Right lobe of liver (tissue), 4 donors: Measurements from ENCODE around the gene PARD6G.

Experiments used
- POLR2A ChIP-seq: fragments of 450-650 bp; IDR thresholded peaks from one replicate; pipeline ENCODE4 v1.6.1; 2017; ENCODE audit warnings: antibody characterized with exemption, mild to moderate bottlenecking
- TF ChIP-seq, protein P1 (sequence below), 4 donors: fragments of 200-600 bp in 3 of 4; fragments of 450-650 bp in 1 of 4; IDR thresholded peaks; one replicate each; pipeline versions ENCODE4 v1.5.1 to v1.8.0; 2016 to 2022; ENCODE audit warnings: antibody characterized with exemption in 4 of 4, mild to moderate bottlenecking in 2 of 4
- donor health status: DM: no; HTN: no; CAD: no.
- donor health status: DM: no; HTN: no; CAD: no.
- donor health status: DM: no; HTN: yes; CAD: no.

DNA sequence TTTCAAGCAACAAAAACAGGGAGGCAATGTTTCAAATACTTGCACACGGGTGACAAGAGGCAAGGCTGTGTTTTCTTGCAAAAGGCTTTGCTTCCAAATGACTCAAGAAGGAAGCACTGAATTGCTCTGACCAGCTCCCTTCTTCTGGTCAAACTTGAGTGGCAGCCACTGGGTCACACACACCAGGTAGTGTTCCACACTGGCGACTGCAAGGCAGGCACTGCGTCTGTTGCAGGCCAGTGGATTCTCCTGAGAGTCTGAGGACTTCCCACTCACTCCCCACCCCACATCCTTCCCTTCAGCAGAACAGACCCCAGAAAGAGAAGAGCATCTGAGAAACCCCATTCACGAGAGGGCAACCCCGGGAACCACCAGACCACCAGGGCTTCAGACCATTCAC is 19.8 kb downstream of the PARD6G start:
- TF ChIP-seq, protein P1, sequence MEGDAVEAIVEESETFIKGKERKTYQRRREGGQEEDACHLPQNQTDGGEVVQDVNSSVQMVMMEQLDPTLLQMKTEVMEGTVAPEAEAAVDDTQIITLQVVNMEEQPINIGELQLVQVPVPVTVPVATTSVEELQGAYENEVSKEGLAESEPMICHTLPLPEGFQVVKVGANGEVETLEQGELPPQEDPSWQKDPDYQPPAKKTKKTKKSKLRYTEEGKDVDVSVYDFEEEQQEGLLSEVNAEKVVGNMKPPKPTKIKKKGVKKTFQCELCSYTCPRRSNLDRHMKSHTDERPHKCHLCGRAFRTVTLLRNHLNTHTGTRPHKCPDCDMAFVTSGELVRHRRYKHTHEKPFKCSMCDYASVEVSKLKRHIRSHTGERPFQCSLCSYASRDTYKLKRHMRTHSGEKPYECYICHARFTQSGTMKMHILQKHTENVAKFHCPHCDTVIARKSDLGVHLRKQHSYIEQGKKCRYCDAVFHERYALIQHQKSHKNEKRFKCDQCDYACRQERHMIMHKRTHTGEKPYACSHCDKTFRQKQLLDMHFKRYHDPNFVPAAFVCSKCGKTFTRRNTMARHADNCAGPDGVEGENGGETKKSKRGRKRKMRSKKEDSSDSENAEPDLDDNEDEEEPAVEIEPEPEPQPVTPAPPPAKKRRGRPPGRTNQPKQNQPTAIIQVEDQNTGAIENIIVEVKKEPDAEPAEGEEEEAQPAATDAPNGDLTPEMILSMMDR (IDR thresholded peaks at IDR 0.05): no peak
- no peak for TF ChIP-seq POLR2A
